GM12875 (cell line): ENCODE measurements around the gene UNC13A.

ENCODE experiments used
- H3K4me3 ChIP-seq: one replicate; pipeline ENCODE4 v1.5.1; 2011; ENCODE audit warnings: low read depth, low read length, control low read depth
- CTCF ChIP-seq: IDR thresholded peaks from 2 replicates; pipeline ENCODE4 v1.5.1; 2011; ENCODE audit warnings: low read depth, mild to moderate bottlenecking, control low read depth, inconsistent platforms, low read length, moderate library complexity, borderline replicate concordance; ENCODE audit not compliant: insufficient read depth

UNC13A gene

DNA sequence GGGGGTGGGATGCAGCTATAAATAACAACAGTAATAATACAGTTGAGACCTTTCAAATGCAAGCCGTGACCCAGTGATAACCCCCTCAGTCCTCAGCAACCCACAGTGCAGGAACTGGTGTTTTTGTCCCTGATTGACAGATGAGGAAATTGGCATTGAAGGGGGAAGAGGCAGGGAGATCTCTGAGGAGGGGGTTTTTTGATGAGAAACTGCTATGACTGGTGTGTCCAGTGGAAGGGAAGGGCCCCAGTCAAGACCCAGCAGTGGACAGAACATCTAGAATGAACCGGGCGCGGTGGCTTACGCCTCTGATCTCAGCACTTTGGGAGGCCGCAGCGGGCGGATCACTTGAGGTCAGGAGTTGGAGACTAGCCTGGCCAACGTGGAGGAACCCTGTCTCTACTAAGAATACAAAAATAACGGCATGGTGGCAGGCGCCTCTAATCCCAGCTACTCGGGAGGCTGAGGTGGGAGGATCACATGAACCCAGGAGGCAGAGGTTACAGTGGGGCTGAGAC is 33.0 kb upstream of the UNC13A start:
- H3K4me3 ChIP-seq = no peak overlapping the region
- no peak for TF ChIP-seq CTCF

GRCh38 chr19:17720440-17720839 is 32.3 kb upstream of the UNC13A start:
- H3K4me3 ChIP-seq = peak overlapping the region; percentile 82
- no peak for TF ChIP-seq CTCF

GRCh38 chr19:17719730-17720400 is 31.7 kb upstream of the UNC13A start:
- H3K4me3 ChIP-seq = peak overlapping the region; percentile 82
- TF ChIP-seq CTCF = no peak

GRCh38 chr19:17718947-17719711 is 31.0 kb upstream of the UNC13A start, which contains the start of gene MAP1S:
MAP1S (plus strand) TSS chr19:17719480; CDS start chr19:17719503, 23 bp downstream.
- H3K4me3 ChIP-seq = peak within 1 kb of the TSS; percentile 82
- TF ChIP-seq CTCF = no peak

GRCh38 chr19:17718550-17718946 is 30.4 kb upstream of the UNC13A start:
- TF ChIP-seq CTCF = no peak
- no peak overlapping the region for H3K4me3 ChIP-seq

GRCh38 chr19:17716309-17716929 is 28.3 kb upstream of the UNC13A start:
- H3K4me3 ChIP-seq = no peak overlapping the region
- TF ChIP-seq CTCF = no peak
